HG02763 (cell line): ENCODE results near the gene ZW10.

Source experiments
- ATAC-seq: cut with Tn5 transposase; IDR thresholded peaks from one replicate; pipeline ENCODE4 v1.9.1; 2021; ENCODE audit warnings: mild to moderate bottlenecking, moderate library complexity; ENCODE audit not compliant: unreplicated experiment

Gene ZW10

GRCh38 chr11:113698515-113698914 is 75.0 kb downstream of the ZW10 start:
- ATAC-seq = no peak

GRCh38 chr11:113697756-113698407 is 75.6 kb downstream of the ZW10 start:
- ATAC-seq = no peak

- no peak for ATAC-seq
Measured at GRCh38 chr11:113697111-113697510, 76.4 kb downstream of the ZW10 start.

GRCh38 chr11:113695207-113695606 is 78.3 kb downstream of the ZW10 start:
- no peak for ATAC-seq

- no peak for ATAC-seq
Measured at GRCh38 chr11:113694390-113694789, 79.1 kb downstream of the ZW10 start.

GRCh38 chr11:113693030-113693429 is 80.5 kb downstream of the ZW10 start:
- no peak for ATAC-seq

GRCh38 chr11:113690619-113691569 is 82.6 kb downstream of the ZW10 start:
- no peak for ATAC-seq

GRCh38 chr11:113689768-113690618 is 83.5 kb downstream of the ZW10 start:
- no peak for ATAC-seq

GRCh38 chr11:113685654-113686359 is 87.7 kb downstream of the ZW10 start:
- ATAC-seq = no peak

- no peak for ATAC-seq
Measured at GRCh38 chr11:113684496-113684895, 89.0 kb downstream of the ZW10 start.

- no peak for ATAC-seq
Measured at GRCh38 chr11:113683481-113684046, 89.9 kb downstream of the ZW10 start.
